ENCODE data around the gene FEM1B.

- TF ChIP-seq POLR2A (IDR thresholded peaks at IDR 0.05; ENCODE audit: low read length) (no peak), GATA1 (IDR thresholded peaks at IDR 0.05; ENCODE audit: low read depth, low read length) (no peak)
Measured at GRCh38 chr15:68276668-68277067, 877 bp upstream of the FEM1B start.

Data from erythroblast (primary cell).